MM.1S (cell line): ENCODE measurements around the gene DPP6.

Experiments
- DNase-seq: peaks from one replicate; pipeline ENCODE4 v3.0.0-alpha.2; 2015
- H2AFZ ChIP-seq: fragments of 300-600 bp; sonication (generic); 2 replicates; pipeline ENCODE4 v1.6.0; 2016; ENCODE audit warnings: antibody characterized with exemption, low read length
- H3F3A ChIP-seq: fragments of 300-600 bp; sonication (generic); 2 replicates; pipeline ENCODE4 v1.6.1; 2016; ENCODE audit warnings: mild to moderate bottlenecking, antibody characterized with exemption, low read length, moderate library complexity, mixed read lengths; ENCODE audit not compliant: insufficient read depth
- H3K27ac ChIP-seq: fragments of 300-600 bp; sonication (generic); 2 replicates; pipeline ENCODE4 v1.5.1; 2016; ENCODE audit warnings: mild to moderate bottlenecking, low read length
- H3K27me3 ChIP-seq: fragments of 300-600 bp; sonication (generic); replicated peaks from 2 replicates; pipeline ENCODE4 v1.6.0; 2016; ENCODE audit warnings: low read length; ENCODE audit not compliant: insufficient read depth
- H3K36me3 ChIP-seq: fragments of 300-600 bp; sonication (generic); replicated peaks from 2 replicates; pipeline ENCODE4 v1.6.1; 2016; ENCODE audit warnings: mild to moderate bottlenecking, low read length, mixed read lengths; ENCODE audit not compliant: insufficient read depth
- H3K4me1 ChIP-seq: fragments of 300-600 bp; sonication (generic); 2 replicates; pipeline ENCODE4 v1.6.1; 2016; ENCODE audit warnings: low read length, mixed read lengths
- H3K4me2 ChIP-seq: fragments of 300-600 bp; sonication (generic); 2 replicates; pipeline ENCODE4 v1.6.0; 2016; ENCODE audit warnings: low read depth, low read length
- H3K4me3 ChIP-seq: fragments of 300-600 bp; sonication (generic); 2 replicates; pipeline ENCODE4 v1.5.1; 2016; ENCODE audit warnings: low read length, mixed read lengths
- H3K79me2 ChIP-seq: fragments of 300-600 bp; sonication (generic); 2 replicates; pipeline ENCODE4 v1.6.1; 2016; ENCODE audit warnings: mixed run types, low read length, mixed read lengths
- H3K9ac ChIP-seq: fragments of 300-600 bp; sonication (generic); 2 replicates; pipeline ENCODE4 v1.6.1; 2016; ENCODE audit warnings: low read length, mixed read lengths
- H3K9me2 ChIP-seq: fragments of 300-600 bp; sonication (generic); replicated peaks from 2 replicates; pipeline ENCODE4 v1.6.1; 2016; ENCODE audit warnings: mild to moderate bottlenecking, low read length, mixed read lengths; ENCODE audit not compliant: insufficient read depth
- H3K9me3 ChIP-seq: fragments of 300-600 bp; sonication (generic); replicated peaks from 2 replicates; pipeline ENCODE4 v1.6.1; 2016; ENCODE audit warnings: mild to moderate bottlenecking, low read length, mixed read lengths; ENCODE audit not compliant: insufficient read depth
- H4K20me1 ChIP-seq: fragments of 300-600 bp; sonication (generic); 2 replicates; pipeline ENCODE4 v1.6.1; 2016; ENCODE audit warnings: mild to moderate bottlenecking, low read length, moderate library complexity, mixed read lengths; ENCODE audit not compliant: insufficient read depth
- EZH2 ChIP-seq: fragments of 300-600 bp; sonication (generic); optimal IDR thresholded peaks from 2 replicates; pipeline ENCODE3; 2017; ENCODE audit warnings: low read depth, mild to moderate bottlenecking, antibody characterized with exemption, low read length, mixed read lengths
- EZH2phosphoT487 ChIP-seq: fragments of 300-600 bp; sonication (generic); IDR thresholded peaks from 2 replicates; pipeline ENCODE4 v1.6.1; 2018; ENCODE audit warnings: antibody characterized with exemption, low read length
- TF ChIP-seq, protein P1 (sequence below): fragments of 300-600 bp; sonication (generic); IDR thresholded peaks from 2 replicates; pipeline ENCODE4 v1.5.1; 2016; ENCODE audit warnings: antibody characterized with exemption, low read length, mixed read lengths

The DPP6 gene

DNA sequence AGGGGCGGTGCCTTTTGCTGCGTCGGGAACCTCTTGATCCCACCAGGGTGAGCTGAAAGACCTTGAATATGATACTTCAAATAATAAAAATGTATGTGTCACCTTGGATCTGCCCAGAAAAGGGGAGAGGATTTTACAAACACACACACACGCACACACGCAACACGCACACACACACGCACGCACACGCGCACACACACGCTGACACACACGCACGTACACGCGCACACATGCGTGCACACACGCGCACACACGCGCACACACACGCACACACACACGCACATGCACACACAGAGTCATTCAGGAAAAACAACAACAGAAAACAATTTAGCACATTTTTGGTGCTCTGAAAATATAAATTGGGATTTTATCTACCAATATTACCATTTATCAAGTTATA, 571.2 kb downstream of the DPP6 start:
- Histone ChIP-seq H3K9me3 (no peaks in the 10 kb centered on the region), H4K20me1 (no peaks in the 10 kb centered on the region), H3K4me2 (no peak overlapping the region), H3K4me1 (no peaks in the 10 kb centered on the region), H3K9ac (no peak overlapping the region), H3K27me3 (no peaks in the 10 kb centered on the region), H3K79me2 (no peaks in the 10 kb centered on the region), H3K4me3 (no peak overlapping the region), H3K27ac (no peak overlapping the region), H3K9me2 (no peaks in the 10 kb centered on the region), H3K36me3 (no peaks in the 10 kb centered on the region), H3F3A (no peaks in the 10 kb centered on the region), H2AFZ (no peak overlapping the region)
- no peak for TF ChIP-seq EZH2
- no peak for TF ChIP-seq EZH2phosphoT487
- TF ChIP-seq, protein P1, sequence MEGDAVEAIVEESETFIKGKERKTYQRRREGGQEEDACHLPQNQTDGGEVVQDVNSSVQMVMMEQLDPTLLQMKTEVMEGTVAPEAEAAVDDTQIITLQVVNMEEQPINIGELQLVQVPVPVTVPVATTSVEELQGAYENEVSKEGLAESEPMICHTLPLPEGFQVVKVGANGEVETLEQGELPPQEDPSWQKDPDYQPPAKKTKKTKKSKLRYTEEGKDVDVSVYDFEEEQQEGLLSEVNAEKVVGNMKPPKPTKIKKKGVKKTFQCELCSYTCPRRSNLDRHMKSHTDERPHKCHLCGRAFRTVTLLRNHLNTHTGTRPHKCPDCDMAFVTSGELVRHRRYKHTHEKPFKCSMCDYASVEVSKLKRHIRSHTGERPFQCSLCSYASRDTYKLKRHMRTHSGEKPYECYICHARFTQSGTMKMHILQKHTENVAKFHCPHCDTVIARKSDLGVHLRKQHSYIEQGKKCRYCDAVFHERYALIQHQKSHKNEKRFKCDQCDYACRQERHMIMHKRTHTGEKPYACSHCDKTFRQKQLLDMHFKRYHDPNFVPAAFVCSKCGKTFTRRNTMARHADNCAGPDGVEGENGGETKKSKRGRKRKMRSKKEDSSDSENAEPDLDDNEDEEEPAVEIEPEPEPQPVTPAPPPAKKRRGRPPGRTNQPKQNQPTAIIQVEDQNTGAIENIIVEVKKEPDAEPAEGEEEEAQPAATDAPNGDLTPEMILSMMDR: no peak
- no peak for DNase-seq

DNA sequence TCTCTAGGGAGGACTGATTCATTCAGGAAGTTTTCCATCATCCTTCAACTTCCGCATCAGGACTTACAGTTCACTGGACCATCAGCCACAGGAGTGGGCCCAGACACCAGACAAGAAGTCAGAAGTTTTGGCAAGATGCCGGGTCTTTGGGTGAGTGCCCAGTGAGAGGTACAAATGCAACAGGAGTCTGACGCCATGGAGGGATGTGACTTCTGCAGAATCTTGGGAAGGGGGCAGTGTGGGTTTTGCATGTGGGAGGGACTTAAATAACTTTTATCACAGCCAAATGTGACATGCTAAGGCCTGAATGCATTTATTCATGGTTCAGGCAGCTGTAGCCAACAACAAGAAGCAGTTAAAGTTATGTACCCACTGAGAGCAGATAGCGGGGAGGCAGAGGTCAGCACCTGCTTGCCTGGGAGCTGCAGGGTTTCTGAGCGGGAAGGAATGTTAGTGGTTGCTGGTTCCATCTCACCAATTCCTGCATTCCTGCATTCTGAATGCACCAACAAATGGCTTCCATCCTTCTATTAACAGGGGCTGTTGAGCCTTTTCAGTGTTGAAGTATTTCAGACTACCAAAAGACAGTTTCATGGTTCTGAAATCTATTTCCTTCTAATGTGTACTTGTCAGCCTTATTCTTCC, 575.6 kb downstream of the DPP6 start:
- Histone ChIP-seq H3K4me1 (no peaks in the 10 kb centered on the region), H3K9ac (no peak overlapping the region), H3K27me3 (no peaks in the 10 kb centered on the region), H2AFZ (no peak overlapping the region), H4K20me1 (no peaks in the 10 kb centered on the region), H3K79me2 (no peaks in the 10 kb centered on the region), H3K4me3 (no peak overlapping the region), H3K4me2 (no peak overlapping the region), H3K9me3 (no peaks in the 10 kb centered on the region), H3F3A (no peaks in the 10 kb centered on the region), H3K36me3 (no peaks in the 10 kb centered on the region), H3K9me2 (no peaks in the 10 kb centered on the region), H3K27ac (no peak overlapping the region)
- no peak for TF ChIP-seq EZH2
- TF ChIP-seq, protein P1: no peak
- no peak for TF ChIP-seq EZH2phosphoT487
- no peak for DNase-seq

DNA sequence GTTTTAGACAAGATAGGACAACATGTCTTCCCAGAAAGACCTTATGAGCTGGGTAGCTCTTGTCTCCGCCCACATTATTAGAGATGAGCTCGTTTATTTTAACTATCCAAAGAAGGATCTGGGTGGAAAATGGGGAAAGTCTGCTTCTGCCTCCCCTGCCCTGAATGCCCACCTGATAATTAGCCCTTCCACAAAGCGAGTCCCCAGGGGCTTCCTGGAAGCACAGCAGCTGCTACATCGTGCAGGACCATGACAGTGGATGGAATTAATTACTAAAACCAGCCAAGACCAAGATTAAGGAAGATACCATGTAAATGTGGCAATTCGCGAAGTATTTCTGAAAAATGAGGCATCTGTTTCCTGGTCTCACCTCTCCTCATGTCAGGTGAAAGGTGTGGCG, 576.4 kb downstream of the DPP6 start:
- TF ChIP-seq, protein P1: no peak
- TF ChIP-seq EZH2phosphoT487 (no peak), EZH2 (no peak)
- Histone ChIP-seq H3K36me3 (no peaks in the 10 kb centered on the region), H2AFZ (no peak overlapping the region), H3K4me3 (no peak overlapping the region), H3K27ac (no peak overlapping the region), H3F3A (no peaks in the 10 kb centered on the region), H3K4me1 (no peaks in the 10 kb centered on the region), H3K4me2 (no peak overlapping the region), H3K9ac (no peak overlapping the region), H3K79me2 (no peaks in the 10 kb centered on the region), H3K9me2 (no peaks in the 10 kb centered on the region), H4K20me1 (no peaks in the 10 kb centered on the region), H3K27me3 (no peaks in the 10 kb centered on the region), H3K9me3 (no peaks in the 10 kb centered on the region)
- DNase-seq: no peak
